ENCODE results near the gene OASL. TPM values are rescaled to one million over a fixed set of nuclear protein-coding genes. Genes with fewer than 3 reads are reported as not detected.

Gene OASL
- total RNA-seq, 1 donor from 2014 or later = not detected

DNA sequence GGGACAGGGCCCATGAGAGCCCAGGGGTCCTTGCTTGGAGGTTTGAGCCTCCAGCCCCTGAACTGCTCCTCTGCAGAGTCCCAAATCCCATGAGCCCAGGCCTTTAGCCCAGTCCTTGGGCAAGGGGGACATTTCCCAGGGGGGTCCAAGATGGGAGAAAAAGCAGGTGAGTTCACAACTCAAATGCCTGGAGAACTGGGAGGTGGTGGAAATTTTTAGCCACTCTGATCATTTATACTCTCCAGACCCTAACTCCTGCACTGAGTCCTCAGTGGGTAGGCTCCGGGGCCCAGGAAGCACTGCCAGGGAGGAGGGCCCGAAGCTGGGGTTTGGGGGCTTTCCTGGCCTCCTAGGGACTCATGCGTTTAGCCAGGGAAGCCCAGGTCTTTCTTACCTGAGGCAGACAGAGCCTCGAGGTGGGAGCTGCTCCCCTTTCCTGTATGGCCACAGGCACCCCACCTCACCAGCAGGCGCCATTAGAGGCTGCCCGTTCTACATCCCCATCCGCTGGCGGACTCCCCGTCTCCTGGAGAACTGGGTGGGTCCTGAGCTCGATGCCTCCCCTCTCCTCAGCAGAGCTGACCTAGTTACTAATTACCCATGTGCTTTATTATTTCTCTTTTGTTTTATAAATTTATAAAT is 59.7 kb downstream of the OASL start:
- H3K9me3 Mint-ChIP-seq (ENCODE audit: unreplicated experiment) = peaks cover 1% of the 10 kb centered on the region
- H3K36me3 Mint-ChIP-seq (ENCODE audit: unreplicated experiment) = no peaks in the 10 kb centered on the region
- TF ChIP-seq, protein P1, sequence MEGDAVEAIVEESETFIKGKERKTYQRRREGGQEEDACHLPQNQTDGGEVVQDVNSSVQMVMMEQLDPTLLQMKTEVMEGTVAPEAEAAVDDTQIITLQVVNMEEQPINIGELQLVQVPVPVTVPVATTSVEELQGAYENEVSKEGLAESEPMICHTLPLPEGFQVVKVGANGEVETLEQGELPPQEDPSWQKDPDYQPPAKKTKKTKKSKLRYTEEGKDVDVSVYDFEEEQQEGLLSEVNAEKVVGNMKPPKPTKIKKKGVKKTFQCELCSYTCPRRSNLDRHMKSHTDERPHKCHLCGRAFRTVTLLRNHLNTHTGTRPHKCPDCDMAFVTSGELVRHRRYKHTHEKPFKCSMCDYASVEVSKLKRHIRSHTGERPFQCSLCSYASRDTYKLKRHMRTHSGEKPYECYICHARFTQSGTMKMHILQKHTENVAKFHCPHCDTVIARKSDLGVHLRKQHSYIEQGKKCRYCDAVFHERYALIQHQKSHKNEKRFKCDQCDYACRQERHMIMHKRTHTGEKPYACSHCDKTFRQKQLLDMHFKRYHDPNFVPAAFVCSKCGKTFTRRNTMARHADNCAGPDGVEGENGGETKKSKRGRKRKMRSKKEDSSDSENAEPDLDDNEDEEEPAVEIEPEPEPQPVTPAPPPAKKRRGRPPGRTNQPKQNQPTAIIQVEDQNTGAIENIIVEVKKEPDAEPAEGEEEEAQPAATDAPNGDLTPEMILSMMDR (IDR thresholded peaks at IDR 0.05; ENCODE audit: partially characterized antibody, unreplicated experiment) = no peak
- H3K27ac Mint-ChIP-seq (ENCODE audit: unreplicated experiment) = no peak overlapping the region
- H3K27me3 Mint-ChIP-seq (ENCODE audit: unreplicated experiment) = peaks cover 4% of the 10 kb centered on the region
- H3K4me3 Mint-ChIP-seq (ENCODE audit: unreplicated experiment) = no peak overlapping the region
- DNase-seq = no peak
- no peaks in the 10 kb centered on the region for H3K4me1 Mint-ChIP-seq (ENCODE audit: low read depth, unreplicated experiment)

DNA sequence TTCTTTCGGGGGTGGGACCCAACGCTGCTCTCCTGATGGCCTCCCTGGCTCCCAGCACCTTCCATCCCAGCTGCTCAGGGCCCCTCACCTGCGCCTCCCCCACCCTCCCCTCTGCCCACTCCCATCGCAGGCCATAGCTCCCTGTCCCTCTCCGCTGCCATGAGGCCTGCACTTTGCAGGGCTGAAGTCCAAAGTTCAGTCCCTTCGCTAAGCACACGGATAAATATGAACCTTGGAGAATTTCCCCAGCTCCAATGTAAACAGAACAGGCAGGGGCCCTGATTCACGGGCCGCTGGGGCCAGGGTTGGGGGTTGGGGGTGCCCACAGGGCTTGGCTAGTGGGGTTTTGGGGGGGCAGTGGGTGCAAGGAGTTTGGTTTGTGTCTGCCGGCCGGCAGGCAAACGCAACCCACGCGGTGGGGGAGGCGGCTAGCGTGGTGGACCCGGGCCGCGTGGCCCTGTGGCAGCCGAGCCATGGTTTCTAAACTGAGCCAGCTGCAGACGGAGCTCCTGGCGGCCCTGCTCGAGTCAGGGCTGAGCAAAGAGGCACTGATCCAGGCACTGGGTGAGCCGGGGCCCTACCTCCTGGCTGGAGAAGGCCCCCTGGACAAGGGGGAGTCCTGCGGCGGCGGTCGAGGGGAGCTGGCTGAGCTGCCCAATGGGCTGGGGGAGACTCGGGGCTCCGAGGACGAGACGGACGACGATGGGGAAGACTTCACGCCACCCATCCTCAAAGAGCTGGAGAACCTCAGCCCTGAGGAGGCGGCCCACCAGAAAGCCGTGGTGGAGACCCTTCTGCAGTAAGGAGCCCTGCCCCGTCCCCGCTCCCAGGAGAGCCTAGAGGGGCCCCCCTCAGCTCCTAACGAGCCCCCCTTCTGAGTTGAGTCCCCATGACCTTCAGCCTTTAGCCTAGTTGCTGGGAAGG is 60.5 kb downstream of the OASL start, which contains the start of gene HNF1A:
TSS of gene HNF1A (plus strand) at position 248 of the 924 bp plus-strand sequence. CDS start at position 474, 226 bp downstream.
- Mint-ChIP-seq H3K27me3 (ENCODE audit: unreplicated experiment) (peaks cover 2% of the 10 kb centered on the region), H3K27ac (ENCODE audit: unreplicated experiment) (no peak within 1 kb of the TSS), H3K36me3 (ENCODE audit: unreplicated experiment) (no peaks in the 10 kb centered on the region), H3K4me3 (ENCODE audit: unreplicated experiment) (no peak within 1 kb of the TSS), H3K4me1 (ENCODE audit: low read depth, unreplicated experiment) (no peaks in the 10 kb centered on the region), H3K9me3 (ENCODE audit: unreplicated experiment) (no peaks in the 10 kb centered on the region)
- no peak for DNase-seq
- TF ChIP-seq, protein P1 (IDR thresholded peaks at IDR 0.05; ENCODE audit: partially characterized antibody, unreplicated experiment) = no peak

DNA sequence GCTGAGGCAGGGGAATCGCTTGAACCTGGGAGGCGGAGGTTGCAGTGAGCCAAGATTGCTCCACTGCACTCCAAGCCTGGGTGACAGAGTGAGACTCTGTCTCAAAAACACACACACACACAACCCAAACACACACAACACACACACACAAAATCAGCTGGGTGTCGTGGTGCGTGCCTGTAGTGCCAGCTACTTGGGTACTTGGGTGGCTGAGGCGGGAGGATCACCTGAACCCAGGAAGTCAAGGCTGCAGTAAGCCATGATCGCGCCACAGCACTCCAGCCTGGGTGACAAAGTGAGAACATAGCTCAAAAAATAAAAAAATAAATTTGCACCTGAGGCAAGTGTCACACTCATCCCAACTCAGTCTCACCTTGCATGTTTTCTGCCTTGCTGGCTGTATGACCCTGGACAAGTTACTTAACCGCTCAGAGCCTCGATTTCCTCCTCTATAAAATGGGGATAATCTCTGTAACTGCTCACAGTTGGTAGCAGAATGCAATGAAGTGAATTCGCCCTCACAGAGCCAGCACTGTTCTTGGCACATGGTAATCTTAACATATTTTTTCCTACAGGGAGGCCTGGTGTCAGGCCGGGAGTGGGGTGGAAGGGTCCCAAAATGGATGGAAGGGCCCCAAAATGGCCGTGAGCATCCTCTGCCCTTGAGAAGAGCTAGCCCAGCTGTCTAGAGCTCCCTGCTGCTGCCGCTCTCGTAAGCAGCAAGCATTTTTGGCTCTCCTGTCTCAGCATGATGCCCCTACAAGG is 61.3 kb downstream of the OASL start:
- Mint-ChIP-seq H3K27me3 (ENCODE audit: unreplicated experiment) (peaks cover 3% of the 10 kb centered on the region), H3K4me3 (ENCODE audit: unreplicated experiment) (no peak overlapping the region), H3K4me1 (ENCODE audit: low read depth, unreplicated experiment) (no peaks in the 10 kb centered on the region), H3K9me3 (ENCODE audit: unreplicated experiment) (no peaks in the 10 kb centered on the region), H3K36me3 (ENCODE audit: unreplicated experiment) (no peaks in the 10 kb centered on the region), H3K27ac (ENCODE audit: unreplicated experiment) (no peak overlapping the region)
- TF ChIP-seq, protein P1 (IDR thresholded peaks at IDR 0.05; ENCODE audit: partially characterized antibody, unreplicated experiment) = no peak
- no peak for DNase-seq

DNA sequence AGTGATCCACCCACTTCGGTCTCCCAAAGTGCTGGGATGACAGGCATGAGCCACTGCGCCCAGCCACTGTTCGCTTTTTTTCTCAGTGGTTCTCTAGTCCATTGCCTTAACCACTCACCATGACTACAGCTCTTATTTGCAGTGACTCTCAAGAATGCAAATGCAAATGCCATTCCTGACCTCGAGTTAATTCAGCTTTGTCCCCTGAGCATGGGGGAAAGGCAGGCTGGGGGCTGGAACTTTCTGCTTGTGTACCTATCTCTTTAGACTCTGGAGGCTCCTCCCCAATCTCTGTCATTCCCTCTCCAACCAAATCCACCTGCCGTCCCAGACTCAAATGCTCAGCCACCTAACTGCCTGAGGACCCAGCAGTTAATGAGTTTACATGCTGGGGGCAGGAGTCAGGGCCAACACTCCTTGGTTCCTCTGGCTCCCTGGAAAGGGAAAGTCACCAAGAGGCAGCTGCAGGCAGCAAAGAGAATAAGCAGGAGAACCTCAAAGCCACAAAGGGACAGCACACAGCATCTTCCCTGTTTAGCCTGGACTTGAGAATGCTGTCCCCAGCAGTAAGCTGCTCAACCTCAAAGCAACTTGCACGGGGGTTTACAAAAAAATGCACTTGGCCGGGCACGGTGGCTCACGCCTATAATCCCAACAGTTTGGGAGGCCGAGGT is 66.0 kb downstream of the OASL start:
- Mint-ChIP-seq H3K36me3 (ENCODE audit: unreplicated experiment) (no peaks in the 10 kb centered on the region), H3K4me1 (ENCODE audit: low read depth, unreplicated experiment) (no peaks in the 10 kb centered on the region), H3K4me3 (ENCODE audit: unreplicated experiment) (no peak overlapping the region), H3K9me3 (ENCODE audit: unreplicated experiment) (peaks cover 3% of the 10 kb centered on the region), H3K27ac (ENCODE audit: unreplicated experiment) (no peak overlapping the region), H3K27me3 (ENCODE audit: unreplicated experiment) (peaks cover 3% of the 10 kb centered on the region)
- TF ChIP-seq, protein P1 (IDR thresholded peaks at IDR 0.05; ENCODE audit: partially characterized antibody, unreplicated experiment) = no peak
- no peak for DNase-seq
